Fibroblast of the conjunctiva (primary cell): ENCODE measurements around the gene DUSP15.

Experiments
- DNase-seq: peaks from one replicate; pipeline ENCODE4 v3.0.0-alpha.2; 2010; ENCODE audit warnings: low read depth

Gene DUSP15

DNA sequence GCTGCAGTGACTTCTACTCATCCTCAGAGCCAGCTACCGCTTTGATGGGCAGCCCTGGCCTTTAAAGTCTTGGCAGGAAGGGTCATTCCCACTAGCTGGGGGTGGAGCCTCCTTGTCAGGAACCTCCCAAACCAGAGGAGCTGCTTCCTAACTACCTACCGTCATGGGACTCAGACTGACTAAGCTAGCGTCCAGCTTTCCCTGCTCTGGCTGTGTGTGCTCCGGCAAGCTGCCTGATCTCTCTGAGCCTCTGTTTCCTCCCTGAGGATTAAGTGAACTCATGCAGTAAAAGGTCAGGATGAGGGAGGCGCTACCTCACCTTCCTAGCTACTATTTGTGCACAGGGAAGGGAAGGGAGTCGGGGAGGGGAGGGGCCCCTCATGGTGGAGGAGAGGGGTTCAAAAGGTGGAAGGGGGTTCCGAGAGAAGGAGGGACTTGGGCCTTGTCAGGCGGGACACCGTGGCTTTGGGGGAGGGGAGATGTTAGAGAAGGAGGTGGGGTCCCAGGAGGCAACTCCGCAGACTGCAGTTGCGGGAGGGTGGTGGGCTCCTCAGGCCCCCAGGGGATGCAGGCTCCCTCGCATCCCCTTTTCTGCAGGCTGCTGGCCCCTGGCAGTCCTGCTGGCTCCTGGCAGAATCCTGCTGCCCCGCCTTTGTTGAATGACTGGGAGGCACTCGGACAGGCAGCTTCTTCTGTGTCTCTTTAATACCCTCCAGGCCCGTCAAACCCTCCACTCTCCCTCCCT, 9.8 kb downstream of the DUSP15 start:
- no peak for DNase-seq

DNA sequence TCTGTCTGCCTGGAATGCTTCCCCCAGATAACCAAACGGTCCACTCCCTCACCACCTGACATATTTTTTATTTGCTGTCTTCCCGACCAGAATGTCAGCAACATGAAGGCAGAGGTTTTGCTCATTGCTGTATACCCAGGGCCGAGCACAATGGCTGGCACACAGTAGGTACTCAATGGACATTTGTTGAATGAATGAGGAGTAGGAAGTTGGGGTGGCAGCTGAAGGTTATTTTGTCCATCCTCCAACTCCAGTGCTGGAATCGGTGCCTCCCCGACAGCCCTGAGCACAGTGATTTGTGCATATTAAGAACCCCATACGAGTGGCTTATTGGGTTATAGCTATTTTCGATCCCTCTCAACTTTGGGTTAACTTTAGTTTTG, 10.3 kb downstream of the DUSP15 start:
- DNase-seq, result no peak

DNA sequence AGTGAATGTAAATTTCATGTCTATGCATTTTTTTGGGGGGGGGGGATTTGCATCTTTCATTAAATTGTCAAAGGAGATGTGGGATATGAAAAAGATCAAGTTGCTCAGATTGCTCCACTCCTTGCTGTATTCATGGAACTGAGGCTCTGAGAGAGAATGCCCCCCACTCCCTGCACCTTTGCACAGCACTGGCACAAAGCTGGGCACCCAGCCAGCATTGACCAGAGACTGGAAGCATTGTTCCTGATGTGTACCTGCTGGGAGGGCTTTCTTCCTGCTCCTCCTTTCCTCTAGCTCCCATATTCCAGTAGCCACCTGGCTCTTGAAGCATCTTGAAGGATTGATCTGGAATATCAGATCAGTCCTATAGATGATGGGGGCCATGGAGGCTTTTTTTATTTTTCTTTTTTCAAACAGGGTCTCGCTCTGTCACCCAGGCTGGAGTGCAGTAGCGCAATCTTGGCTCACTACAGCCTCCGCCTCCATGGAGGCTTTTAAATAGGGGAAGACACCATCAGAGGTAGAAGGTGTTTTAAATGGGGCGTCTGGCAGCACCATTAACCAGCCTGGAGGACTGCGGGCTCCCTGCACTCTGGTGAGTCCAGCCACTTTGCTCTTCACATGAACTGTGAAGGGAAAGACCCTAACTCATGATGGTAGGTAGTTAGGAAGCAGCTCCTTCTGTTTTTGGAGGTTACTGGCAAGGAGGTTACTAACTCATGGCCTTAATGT, 10.9 kb downstream of the DUSP15 start:
- no peak for DNase-seq

DNA sequence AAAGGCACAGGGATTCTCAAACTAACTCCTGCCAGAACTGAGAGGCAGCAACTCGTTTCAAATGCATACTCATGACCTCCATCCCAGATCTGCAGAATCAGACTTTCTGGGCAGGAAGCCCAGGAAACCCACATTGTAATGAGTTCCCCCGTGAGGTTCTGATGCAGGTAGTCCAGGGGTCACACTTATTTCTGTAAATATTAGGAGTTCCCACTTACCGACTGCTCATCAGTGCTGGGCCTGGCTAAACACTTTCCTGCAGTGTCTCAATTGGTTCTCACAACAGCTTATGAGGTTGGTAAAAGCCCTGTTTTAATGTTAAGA, 11.6 kb downstream of the DUSP15 start:
- no peak for DNase-seq

DNA sequence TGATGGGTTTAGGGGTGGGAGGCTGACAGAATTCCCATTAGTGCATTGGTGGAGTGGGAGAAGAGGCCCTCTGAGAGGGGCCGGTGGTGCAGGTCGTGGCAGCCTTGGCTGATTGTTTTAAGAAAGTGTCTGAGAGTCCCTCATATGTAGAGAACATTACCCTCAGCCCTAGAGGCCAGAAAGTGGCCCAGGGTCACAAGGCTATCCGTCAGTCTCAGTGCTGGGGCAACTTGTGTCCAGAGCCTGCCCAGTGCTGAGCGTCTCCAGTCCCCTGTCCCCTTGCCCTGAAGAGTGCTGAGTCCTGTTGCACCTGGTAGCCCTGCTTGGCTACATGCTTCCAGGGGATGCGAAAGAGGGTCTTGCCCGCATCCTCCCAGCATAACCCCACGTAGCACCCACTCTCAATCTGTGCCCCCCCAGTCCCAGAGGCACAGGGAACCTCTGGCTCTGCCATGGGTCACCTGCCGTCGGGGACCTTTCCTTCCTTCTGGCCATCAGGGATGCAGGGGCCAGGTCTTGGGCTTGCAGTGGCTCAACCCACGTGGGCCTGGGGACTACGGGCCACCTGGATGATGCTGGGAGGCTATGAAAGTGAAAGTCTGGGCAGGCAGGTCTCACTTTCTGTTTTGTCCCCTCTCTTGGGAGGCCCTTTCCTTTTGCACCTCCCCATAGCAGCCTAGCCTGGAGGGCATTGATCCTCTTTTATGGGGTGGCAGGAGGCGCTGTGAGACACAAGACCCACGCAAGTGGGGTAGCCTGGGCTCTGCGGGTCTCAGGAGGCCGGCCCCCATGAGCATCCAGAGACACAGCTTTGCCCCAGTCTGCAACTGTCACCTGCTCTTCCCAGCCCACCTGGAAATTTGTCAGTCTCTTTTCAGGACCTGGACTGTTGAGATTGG, 12.2 kb downstream of the DUSP15 start:
- DNase-seq, result no peak

DNA sequence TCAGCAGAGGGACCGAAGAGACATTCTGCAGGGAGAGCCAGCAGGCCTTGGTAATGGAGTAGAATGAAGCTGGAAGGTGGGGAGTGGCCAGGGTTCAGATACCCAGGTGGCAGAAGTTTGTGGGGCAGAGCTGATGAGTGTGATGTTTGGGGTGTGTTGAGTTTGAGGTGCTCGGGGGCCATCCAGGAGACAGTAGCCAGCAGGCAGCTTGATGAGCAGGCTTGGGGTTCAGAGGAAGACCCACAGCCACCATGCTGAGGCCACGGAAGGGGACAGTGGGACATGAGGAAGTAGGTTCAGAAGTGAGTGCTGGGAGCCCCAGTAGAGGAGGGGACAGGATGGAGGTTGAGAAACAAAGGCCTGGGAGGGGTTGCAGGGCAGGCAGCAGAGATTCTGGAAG, 13.8 kb downstream of the DUSP15 start:
- DNase-seq, result no peak

DNA sequence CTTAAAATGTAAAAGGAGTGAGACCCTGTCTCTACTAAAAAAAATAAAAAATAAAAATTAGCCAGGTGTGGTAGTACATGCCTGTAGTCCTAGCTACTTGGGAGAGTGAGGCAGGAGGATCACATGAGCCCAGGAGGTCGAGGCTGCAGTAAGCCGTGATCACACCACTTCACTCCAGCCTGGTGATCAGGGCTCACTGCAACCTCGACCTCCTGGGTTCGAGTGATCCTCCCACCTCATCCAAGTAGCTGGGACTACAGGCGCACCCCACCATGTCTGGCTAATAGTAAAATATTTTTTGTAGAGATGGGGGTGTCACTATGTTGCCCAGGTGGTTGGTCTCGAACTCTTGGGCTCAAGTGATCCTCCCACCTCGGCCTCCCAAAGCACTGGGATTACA, 16.8 kb downstream of the DUSP15 start:
- no peak for DNase-seq

DNA sequence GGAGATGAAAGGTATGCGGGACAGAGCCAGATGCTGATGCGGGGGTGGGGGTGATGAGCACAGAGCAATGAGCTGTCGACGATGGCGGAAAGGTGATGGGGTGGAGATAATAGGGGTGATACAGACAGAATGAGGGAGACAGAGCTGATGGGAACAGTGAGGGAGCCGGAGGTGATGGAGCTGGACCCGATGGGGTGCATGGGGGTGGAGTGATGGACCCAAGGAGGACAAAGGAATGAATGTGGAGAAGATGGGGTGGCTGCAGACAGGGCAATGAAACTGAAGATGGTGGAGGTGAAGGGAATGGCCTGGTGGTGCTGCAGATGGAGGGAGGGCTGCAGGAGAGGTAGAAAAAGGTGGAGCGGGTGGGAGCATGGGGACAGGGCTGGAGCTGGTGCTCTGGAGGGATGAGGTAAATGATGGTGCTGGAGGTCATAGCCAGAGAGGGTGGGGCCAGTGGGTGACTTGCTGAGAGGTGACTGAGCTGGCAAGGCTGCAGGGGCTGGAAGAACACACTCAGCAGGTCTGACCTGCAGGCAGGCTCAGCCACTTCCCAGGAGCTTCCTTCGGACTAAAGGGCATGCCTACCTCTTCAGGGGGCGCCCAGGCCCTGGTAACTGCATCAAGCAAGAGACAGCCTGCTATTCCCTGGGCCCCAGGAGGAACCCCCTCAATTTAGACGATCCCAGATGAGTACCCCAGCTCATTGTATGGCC, 18.9 kb downstream of the DUSP15 start:
- no peak for DNase-seq

DNA sequence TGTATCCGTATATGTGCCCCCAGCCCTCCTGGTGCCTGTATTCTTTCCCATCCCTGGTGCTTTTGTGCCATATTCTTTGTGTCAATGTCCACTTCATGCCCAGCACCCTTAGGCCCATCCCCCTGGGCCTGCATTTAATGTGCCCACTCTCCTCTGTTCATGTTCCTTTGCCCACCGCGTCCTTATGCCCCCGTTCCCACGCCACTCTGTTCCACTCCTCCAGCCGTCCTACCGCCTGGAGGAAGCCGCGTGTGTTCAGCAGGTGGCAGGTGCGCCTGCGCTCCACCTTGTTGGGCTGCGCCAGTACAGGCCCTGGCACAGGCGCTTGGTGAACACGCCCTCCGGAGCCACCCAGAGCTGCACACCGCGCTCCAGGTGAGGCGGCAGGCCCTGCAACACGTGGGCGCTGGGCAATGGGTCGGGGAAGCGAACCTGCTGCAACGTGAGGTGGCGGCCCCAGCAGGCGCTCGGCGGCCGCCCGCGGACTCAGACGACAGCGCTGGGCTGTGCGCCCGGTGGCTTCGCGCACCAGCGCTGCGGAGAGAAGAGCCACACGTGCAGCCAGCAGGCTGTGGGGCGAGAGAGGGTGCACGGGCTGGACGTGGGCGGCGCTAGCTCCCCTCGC, 20.9 kb downstream of the DUSP15 start:
- no peak for DNase-seq

DNA sequence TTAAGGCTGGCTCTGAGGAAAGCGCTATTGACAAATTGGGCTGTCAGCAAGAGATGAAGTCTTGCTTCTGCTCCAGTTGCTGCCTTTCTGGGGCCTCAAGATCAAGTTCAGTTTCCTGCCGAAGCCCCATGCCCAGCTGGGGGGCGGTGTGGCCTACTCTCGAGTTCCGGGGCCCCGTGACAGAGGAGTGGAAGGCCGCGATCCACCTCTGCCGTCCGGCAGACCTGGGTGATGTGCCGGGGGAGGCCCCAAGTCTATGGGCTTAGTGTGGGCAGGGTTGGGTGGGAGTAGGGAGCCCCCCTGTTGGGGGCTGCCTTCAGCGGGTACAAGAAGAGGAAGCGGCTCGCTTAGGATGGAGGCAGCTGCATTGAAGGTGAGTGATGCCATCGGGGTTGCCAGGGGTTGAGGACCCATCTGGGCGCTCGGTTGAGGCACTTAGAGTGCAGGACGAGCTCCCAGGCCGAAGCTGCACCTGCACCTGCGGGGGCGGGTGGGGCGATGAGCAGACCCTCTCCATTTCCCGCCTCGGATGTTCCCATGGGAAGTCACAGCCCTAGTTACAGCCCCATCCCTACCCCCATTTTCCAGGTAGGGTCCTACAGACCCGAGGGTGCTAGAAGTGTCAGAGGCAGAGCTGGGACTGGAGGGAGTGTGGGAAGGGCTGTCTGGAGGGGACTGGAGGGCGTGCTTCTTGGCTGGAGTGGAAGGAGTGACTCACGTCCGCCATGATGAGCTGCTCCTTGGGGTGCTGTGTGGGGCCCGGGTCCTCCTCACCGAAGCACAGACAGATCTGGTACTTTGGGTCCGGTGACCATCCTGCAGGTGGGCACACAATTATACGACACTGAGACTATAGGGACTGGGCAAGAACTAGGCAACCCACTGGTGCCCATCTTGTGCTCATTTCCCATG, 22.0 kb downstream of the DUSP15 start:
- DNase-seq, result no peak

DNA sequence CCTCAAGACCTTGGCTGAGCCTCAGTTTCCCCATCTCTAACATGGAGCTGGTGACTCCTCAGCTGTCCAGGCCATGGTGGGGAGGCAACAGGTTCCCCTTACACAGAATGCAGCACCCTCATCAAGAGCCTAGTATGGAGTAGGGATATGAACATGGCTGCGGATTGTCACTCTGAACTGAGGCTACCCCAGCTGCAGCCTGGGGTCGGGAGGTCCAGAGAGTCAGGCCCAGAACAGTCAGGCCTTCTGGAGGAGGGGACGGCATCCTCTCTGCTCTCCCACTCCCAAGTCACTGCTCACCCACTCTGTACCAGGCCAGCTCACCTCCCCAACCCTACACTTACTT, 23.6 kb downstream of the DUSP15 start:
- no peak for DNase-seq

DNA sequence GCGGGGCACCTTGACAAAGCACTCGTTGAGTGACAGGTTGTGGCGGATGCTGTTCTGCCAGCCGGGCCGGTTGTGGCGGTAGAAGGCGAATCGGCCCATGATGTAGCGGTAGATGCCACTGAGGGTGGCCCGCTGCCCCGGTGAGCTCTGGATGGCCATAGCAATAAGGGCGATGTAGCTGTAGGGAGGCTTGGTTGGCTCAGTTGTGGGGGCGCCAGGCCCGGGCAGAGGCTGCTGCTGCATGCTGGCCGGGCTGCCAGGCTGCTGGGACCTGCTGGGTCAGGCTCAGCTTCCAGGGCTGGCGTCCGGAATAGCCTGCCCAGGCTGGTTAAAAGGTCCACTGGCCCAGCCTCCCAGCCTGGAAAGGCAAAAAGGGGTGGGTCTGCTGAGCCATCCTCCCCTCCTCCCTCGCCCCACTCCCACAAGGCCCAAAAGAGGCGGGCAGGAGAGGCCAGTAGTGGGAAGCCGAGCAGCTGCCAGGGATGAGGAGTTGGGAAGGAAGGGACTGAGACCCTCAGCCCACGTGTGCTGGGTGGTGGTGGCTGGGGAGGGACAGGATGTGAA, 24.9 kb downstream of the DUSP15 start, which contains the start of gene FOXS1:
Gene FOXS1 (minus strand): TSS at position 305 of the 564 bp plus-strand sequence. CDS start 62 bp downstream, at position 243.
- DNase-seq, result no peak

DNA sequence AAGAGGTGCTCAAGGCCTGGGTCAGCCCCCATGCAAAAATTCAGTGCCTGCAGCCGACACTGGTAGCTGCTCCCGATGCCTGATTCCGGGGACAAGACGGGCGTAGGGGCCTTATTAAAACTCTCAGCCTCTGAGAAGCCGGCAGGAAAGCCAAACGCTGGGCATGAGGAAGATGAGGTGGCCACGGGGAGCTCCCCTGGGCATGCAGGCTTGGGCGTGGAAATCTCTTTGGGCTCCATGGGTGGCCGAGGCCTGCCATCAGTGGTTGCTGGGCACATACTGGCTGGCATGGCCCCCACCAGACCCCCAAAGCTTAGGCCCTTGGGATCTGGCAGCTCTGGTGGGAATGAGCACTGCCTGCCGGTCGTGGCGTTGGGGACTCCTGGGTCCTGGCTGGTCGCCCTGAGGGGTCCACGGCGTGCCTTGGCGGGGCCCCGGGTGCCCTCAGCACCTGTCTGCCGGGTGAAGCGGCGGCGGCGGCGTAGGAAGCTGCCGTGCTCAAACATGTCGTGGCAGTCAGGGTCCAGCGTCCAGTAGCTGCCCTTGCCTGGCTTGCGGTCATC, 25.5 kb downstream of the DUSP15 start:
- DNase-seq, result no peak

DNA sequence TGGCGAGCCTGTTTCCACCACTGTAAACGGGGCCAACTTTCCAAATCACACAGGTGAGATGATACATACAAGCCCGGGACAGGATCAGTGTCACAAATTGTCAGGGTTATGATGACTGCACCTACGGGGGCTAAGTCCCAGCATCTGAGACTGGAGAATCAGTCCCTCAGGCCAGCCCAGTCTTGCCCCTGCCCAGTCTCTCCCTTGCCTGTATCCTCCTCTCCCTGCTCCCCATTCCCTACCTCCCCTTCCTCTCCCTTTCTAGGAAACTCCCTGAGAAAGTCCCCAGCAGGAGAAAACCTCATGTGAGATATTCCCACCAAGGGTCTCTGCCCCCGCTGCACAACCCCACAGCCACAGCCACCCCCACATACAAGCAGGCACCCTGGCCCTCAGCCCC, 26.4 kb downstream of the DUSP15 start:
- DNase-seq, result no peak

DNA sequence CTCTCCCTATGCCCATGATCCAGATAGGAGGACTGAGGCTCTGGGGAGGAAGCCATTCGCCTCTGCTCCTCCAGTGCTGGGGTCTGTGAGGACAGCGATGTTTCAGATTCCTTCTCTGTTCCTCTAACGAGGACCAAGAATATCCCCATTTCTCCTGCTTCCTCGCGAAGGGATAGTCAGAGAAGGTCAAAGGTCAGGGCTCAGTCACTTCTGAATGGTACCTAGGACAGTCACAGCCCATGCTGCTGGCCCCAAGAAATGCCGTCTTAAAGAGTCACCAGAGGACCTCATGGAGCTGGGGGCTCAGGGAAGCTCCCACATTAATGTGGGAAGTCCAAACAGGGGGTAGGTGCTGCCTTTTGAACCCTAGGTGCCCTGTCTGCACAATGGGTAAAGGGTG, 27.0 kb downstream of the DUSP15 start:
- DNase-seq, result no peak

DNA sequence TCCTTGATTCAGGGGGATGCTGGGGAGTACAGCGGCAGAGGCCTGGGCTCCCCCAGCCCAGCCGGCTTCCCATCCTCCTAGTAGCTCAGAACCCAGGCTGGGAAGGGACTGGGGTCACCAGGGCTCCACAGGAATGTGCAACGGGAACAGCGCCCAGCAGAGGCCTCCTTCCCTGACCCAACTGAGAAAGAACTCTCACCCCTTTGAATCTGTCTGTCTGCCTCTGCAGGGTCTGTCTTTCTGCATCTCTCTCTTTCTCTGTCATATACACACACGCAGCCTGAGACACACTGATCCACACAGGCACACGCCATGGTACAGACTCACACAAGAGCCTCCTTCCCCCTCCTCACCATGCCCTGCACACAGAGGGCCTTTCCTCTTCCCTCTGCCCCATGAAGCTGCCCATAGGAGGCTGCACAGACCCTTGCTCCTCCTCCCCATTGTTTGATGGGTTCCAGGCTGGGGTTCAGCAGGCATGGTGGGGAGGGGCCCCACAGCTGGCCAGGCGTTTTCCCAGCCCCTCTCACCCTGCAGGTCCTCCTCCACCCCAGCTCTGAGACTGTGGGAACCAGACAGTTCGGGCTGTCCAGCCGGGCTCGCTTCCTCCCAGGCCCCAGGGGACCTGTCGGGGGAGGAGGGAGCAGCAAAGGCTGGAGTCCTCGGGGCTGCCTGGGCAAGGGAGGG, 27.7 kb downstream of the DUSP15 start:
- peak; percentile 24 for DNase-seq

DNA sequence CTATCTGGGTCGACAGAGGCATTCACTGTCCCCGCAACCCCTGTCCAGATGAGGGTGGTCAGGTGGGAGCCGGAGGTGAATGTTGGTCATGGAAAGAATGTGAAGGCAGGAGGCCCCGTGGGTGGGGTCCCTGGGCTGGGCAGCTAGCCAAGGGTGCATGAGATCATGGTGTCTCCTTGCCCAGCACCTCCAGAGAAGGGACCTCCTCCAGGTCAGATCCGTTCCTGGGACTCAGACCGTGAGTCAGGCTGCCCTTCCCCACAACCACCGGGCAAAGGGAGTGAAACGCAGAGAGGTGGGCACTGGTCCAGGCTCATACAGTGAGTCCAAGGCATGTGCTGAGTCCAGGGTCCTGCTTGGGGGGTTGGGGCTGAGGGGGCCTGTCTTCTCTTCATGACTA, 28.4 kb downstream of the DUSP15 start:
- no peak for DNase-seq

DNA sequence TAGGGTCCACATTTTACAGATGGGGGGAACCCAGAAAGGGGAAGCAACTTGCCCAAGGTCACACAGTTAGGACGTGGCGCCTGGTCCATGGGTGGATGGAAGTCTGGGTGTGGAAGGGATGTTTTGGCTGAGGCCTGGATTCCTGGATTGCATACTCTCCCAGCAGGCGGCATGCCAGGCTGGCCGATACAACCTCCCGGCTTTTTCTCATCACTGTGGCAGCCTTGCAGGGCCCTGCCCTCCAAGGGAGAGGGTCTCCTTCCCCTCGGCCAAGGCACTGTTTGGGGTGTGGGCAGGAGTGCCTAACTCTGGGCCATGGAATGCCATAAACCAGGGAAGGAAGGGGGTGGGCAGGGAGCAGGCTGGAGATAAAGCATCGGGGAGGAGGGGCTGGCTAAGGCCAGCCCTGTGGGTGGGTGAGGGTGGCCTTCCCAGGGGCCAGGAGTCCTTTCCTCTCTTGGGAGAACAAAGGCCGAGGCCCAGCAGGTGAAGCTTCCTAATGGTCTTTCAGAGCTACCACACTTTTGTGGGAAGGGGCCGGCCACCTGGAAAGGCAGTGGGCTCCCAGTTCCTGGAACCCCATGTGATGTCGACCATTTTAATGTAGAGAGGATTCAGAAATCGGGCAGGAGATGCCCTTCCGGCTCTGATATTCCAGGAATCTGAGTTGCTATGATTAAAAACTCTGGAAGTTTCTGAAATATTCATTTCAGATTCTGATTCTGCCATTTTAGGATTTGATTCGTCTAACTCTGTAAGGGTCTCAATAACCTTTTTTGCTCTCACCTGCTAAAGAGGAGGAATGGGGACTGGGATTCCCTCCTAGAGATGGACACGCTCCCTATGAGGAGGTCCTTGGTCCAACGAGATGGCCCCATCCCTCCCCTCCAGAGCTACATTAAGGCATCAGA, 29.2 kb downstream of the DUSP15 start:
- no peak for DNase-seq
